ENCODE data around the gene ANTKMT.

The ANTKMT gene

GRCh38 chr16:726438-727290 lies 5.7 kb downstream of the ANTKMT start, which contains the start of the genes CCDC78 and HAGHL:
CCDC78 (minus strand) TSS chr16:726443; CDS start chr16:726367, 76 bp downstream.
HAGHL (plus strand) TSS chr16:727106; CDS start chr16:727510, 404 bp downstream.
- H3K36me3 ChIP-seq (ENCODE audit: control insufficient read depth in 5 of 5, insufficient read depth in 5 of 5, low read length in 5 of 5) = peaks cover 0 to 19% (median 3%) of the 10 kb centered on the region in 5 donors
- H3K27me3 ChIP-seq (ENCODE audit: control insufficient read depth in 5 of 5, insufficient read depth in 4 of 5, low read length in 5 of 5) = peaks cover 20 to 31% (median 27%) of the 10 kb centered on the region in 5 donors
- no peak within 1 kb of the TSS for H3K27ac ChIP-seq (ENCODE audit: low read depth, low read length)
- H3K9me3 ChIP-seq (ENCODE audit: control insufficient read depth in 5 of 5, low read length in 5 of 5) = no peaks in the 10 kb centered on the region
- peak within 1 kb of the TSS in 2 of 5 donors; percentile 42 to 47 for H3K9ac ChIP-seq (ENCODE audit: low read length in 5 of 5)
- peaks cover 0 to 28% (median 24%) of the 10 kb centered on the region in 5 donors for H3K4me1 ChIP-seq (ENCODE audit: control insufficient read depth in 5 of 5, insufficient read depth in 5 of 5, low read length in 5 of 5)
- peak within 1 kb of the TSS in 4 of 5 donors; percentile 17 to 60 (median 54) for H3K4me3 ChIP-seq (ENCODE audit: low read depth in 1 of 5, low read length in 5 of 5)

GRCh38 chr16:727291-727977 lies 6.5 kb downstream of the ANTKMT start:
- Histone ChIP-seq H3K27me3 (ENCODE audit: control insufficient read depth in 5 of 5, insufficient read depth in 4 of 5, low read length in 5 of 5) (peaks cover 20 to 31% (median 27%) of the 10 kb centered on the region in 5 donors), H3K9ac (ENCODE audit: low read length in 5 of 5) (peak overlapping the region in 1 of 5 donors; percentile 42), H3K27ac (ENCODE audit: low read depth, low read length) (no peak overlapping the region), H3K4me3 (ENCODE audit: low read depth in 1 of 5, low read length in 5 of 5) (peak overlapping the region in 4 of 5 donors; percentile 17 to 60 (median 54)), H3K9me3 (ENCODE audit: control insufficient read depth in 5 of 5, low read length in 5 of 5) (no peaks in the 10 kb centered on the region), H3K36me3 (ENCODE audit: control insufficient read depth in 5 of 5, insufficient read depth in 5 of 5, low read length in 5 of 5) (peaks cover 0 to 26% (median 8%) of the 10 kb centered on the region in 5 donors), H3K4me1 (ENCODE audit: control insufficient read depth in 5 of 5, insufficient read depth in 5 of 5, low read length in 5 of 5) (peaks cover 0 to 22% (median 19%) of the 10 kb centered on the region in 5 donors)

GRCh38 chr16:728131-728889 lies 7.4 kb downstream of the ANTKMT start:
- peak overlapping the region in 4 of 5 donors; percentile 11 to 60 (median 47) for H3K4me3 ChIP-seq (ENCODE audit: low read depth in 1 of 5, low read length in 5 of 5)
- H3K36me3 ChIP-seq (ENCODE audit: control insufficient read depth in 5 of 5, insufficient read depth in 5 of 5, low read length in 5 of 5) = peaks cover 0 to 35% (median 16%) of the 10 kb centered on the region in 5 donors
- H3K27ac ChIP-seq (ENCODE audit: low read depth, low read length) = no peak overlapping the region
- no peaks in the 10 kb centered on the region for H3K9me3 ChIP-seq (ENCODE audit: control insufficient read depth in 5 of 5, low read length in 5 of 5)
- H3K9ac ChIP-seq (ENCODE audit: low read length in 5 of 5) = no peak overlapping the region
- H3K27me3 ChIP-seq (ENCODE audit: control insufficient read depth in 5 of 5, insufficient read depth in 4 of 5, low read length in 5 of 5) = peaks cover 20 to 31% (median 27%) of the 10 kb centered on the region in 5 donors
- H3K4me1 ChIP-seq (ENCODE audit: control insufficient read depth in 5 of 5, insufficient read depth in 5 of 5, low read length in 5 of 5) = peaks cover 0 to 22% (median 19%) of the 10 kb centered on the region in 5 donors

GRCh38 chr16:728890-729744 lies 8.2 kb downstream of the ANTKMT start:
- Histone ChIP-seq H3K27ac (ENCODE audit: low read depth, low read length) (no peak overlapping the region), H3K4me1 (ENCODE audit: control insufficient read depth in 5 of 5, insufficient read depth in 5 of 5, low read length in 5 of 5) (peaks cover 0 to 22% (median 19%) of the 10 kb centered on the region in 5 donors), H3K27me3 (ENCODE audit: control insufficient read depth in 5 of 5, insufficient read depth in 4 of 5, low read length in 5 of 5) (peaks cover 20 to 31% (median 27%) of the 10 kb centered on the region in 5 donors), H3K9me3 (ENCODE audit: control insufficient read depth in 5 of 5, low read length in 5 of 5) (no peaks in the 10 kb centered on the region), H3K36me3 (ENCODE audit: control insufficient read depth in 5 of 5, insufficient read depth in 5 of 5, low read length in 5 of 5) (peaks cover 0 to 43% (median 24%) of the 10 kb centered on the region in 5 donors), H3K4me3 (ENCODE audit: low read depth in 1 of 5, low read length in 5 of 5) (no peak overlapping the region), H3K9ac (ENCODE audit: low read length in 5 of 5) (no peak overlapping the region)

GRCh38 chr16:729768-730665 lies 9.1 kb downstream of the ANTKMT start:
- no peak overlapping the region for H3K9ac ChIP-seq (ENCODE audit: low read length in 5 of 5)
- no peak overlapping the region for H3K4me3 ChIP-seq (ENCODE audit: low read depth in 1 of 5, low read length in 5 of 5)
- H3K27me3 ChIP-seq (ENCODE audit: control insufficient read depth in 5 of 5, insufficient read depth in 4 of 5, low read length in 5 of 5) = peaks cover 19 to 27% (median 25%) of the 10 kb centered on the region in 5 donors
- H3K36me3 ChIP-seq (ENCODE audit: control insufficient read depth in 5 of 5, insufficient read depth in 5 of 5, low read length in 5 of 5) = peaks cover 0 to 52% (median 33%) of the 10 kb centered on the region in 5 donors
- H3K27ac ChIP-seq (ENCODE audit: low read depth, low read length) = no peak overlapping the region
- no peaks in the 10 kb centered on the region for H3K9me3 ChIP-seq (ENCODE audit: control insufficient read depth in 5 of 5, low read length in 5 of 5)
- peaks cover 0 to 22% (median 19%) of the 10 kb centered on the region in 5 donors for H3K4me1 ChIP-seq (ENCODE audit: control insufficient read depth in 5 of 5, insufficient read depth in 5 of 5, low read length in 5 of 5)

GRCh38 chr16:730666-731509 lies 9.9 kb downstream of the ANTKMT start:
- H3K27me3 ChIP-seq (ENCODE audit: control insufficient read depth in 5 of 5, insufficient read depth in 4 of 5, low read length in 5 of 5) = peaks cover 11 to 18% (median 18%) of the 10 kb centered on the region in 5 donors
- H3K9me3 ChIP-seq (ENCODE audit: control insufficient read depth in 5 of 5, low read length in 5 of 5) = no peaks in the 10 kb centered on the region
- H3K4me3 ChIP-seq (ENCODE audit: low read depth in 1 of 5, low read length in 5 of 5) = no peak overlapping the region
- no peak overlapping the region for H3K9ac ChIP-seq (ENCODE audit: low read length in 5 of 5)
- H3K27ac ChIP-seq (ENCODE audit: low read depth, low read length) = no peak overlapping the region
- H3K36me3 ChIP-seq (ENCODE audit: control insufficient read depth in 5 of 5, insufficient read depth in 5 of 5, low read length in 5 of 5) = peaks cover 0 to 61% (median 41%) of the 10 kb centered on the region in 5 donors
- H3K4me1 ChIP-seq (ENCODE audit: control insufficient read depth in 5 of 5, insufficient read depth in 5 of 5, low read length in 5 of 5) = peaks cover 0 to 21% (median 19%) of the 10 kb centered on the region in 5 donors

- Histone ChIP-seq H3K4me1 (ENCODE audit: control insufficient read depth in 5 of 5, insufficient read depth in 5 of 5, low read length in 5 of 5) (peaks cover 0 to 12% (median 9%) of the 10 kb centered on the region in 5 donors), H3K4me3 (ENCODE audit: low read depth in 1 of 5, low read length in 5 of 5) (no peak overlapping the region), H3K36me3 (ENCODE audit: control insufficient read depth in 5 of 5, insufficient read depth in 5 of 5, low read length in 5 of 5) (peaks cover 0 to 75% (median 55%) of the 10 kb centered on the region in 5 donors), H3K9ac (ENCODE audit: low read length in 5 of 5) (no peak overlapping the region), H3K27ac (ENCODE audit: low read depth, low read length) (no peak overlapping the region), H3K27me3 (ENCODE audit: control insufficient read depth in 5 of 5, insufficient read depth in 4 of 5, low read length in 5 of 5) (peaks cover 3 to 8% (median 8%) of the 10 kb centered on the region in 5 donors), H3K9me3 (ENCODE audit: control insufficient read depth in 5 of 5, low read length in 5 of 5) (no peaks in the 10 kb centered on the region)
Observed at GRCh38 chr16:732332-732731, 11.4 kb downstream of the ANTKMT start.

GRCh38 chr16:732936-733335 lies 12.0 kb downstream of the ANTKMT start:
- H3K9me3 ChIP-seq (ENCODE audit: control insufficient read depth in 5 of 5, low read length in 5 of 5) = no peaks in the 10 kb centered on the region
- peaks cover 0 to 81% (median 60%) of the 10 kb centered on the region in 5 donors for H3K36me3 ChIP-seq (ENCODE audit: control insufficient read depth in 5 of 5, insufficient read depth in 5 of 5, low read length in 5 of 5)
- H3K27me3 ChIP-seq (ENCODE audit: control insufficient read depth in 5 of 5, insufficient read depth in 4 of 5, low read length in 5 of 5) = peaks cover 3 to 5% (median 3%) of the 10 kb centered on the region in 5 donors

More at GRCh38 chr16:732936-733335, 12.0 kb downstream of the ANTKMT start:
- Histone ChIP-seq H3K27ac (ENCODE audit: low read depth, low read length) (no peak overlapping the region), H3K9ac (ENCODE audit: low read length in 5 of 5) (no peak overlapping the region), H3K4me1 (ENCODE audit: control insufficient read depth in 5 of 5, insufficient read depth in 5 of 5, low read length in 5 of 5) (peaks cover 0 to 6% (median 4%) of the 10 kb centered on the region in 5 donors), H3K4me3 (ENCODE audit: low read depth in 1 of 5, low read length in 5 of 5) (no peak overlapping the region)
